SW480 (cell line): ENCODE measurements around the gene ARHGEF4.
A peak's percentile ranks its signal among the peaks of the same experiment; 100 is the strongest.

Experiments
- DNase-seq: peaks from one replicate; pipeline ENCODE4 v3.0.0-alpha.2; 2016; ENCODE audit warnings: low spot score

Gene ARHGEF4

GRCh38 chr2:130850788-130851623 is 14.3 kb downstream of the ARHGEF4 start:
- no peak for DNase-seq

GRCh38 chr2:130851624-130852382 is 15.1 kb downstream of the ARHGEF4 start:
- no peak for DNase-seq

- no peak for DNase-seq
Observed at GRCh38 chr2:130852521-130853115, 15.9 kb downstream of the ARHGEF4 start.

GRCh38 chr2:130853391-130853790 is 16.7 kb downstream of the ARHGEF4 start:
- no peak for DNase-seq

- no peak for DNase-seq
Observed at GRCh38 chr2:130854301-130854700, 17.6 kb downstream of the ARHGEF4 start.

- peak; percentile 86 for DNase-seq
Observed at GRCh38 chr2:130864830-130865800, 28.4 kb downstream of the ARHGEF4 start.

- no peak for DNase-seq
Observed at GRCh38 chr2:130869441-130870160, 32.9 kb downstream of the ARHGEF4 start.

GRCh38 chr2:130870161-130870485 is 33.4 kb downstream of the ARHGEF4 start:
- DNase-seq = no peak

GRCh38 chr2:130870779-130871178 is 34.1 kb downstream of the ARHGEF4 start:
- DNase-seq = no peak

GRCh38 chr2:130871843-130872740 is 35.4 kb downstream of the ARHGEF4 start:
- DNase-seq = no peak

- DNase-seq = no peak
Observed at GRCh38 chr2:130872741-130873125, 36.0 kb downstream of the ARHGEF4 start.

- DNase-seq = peak; percentile 59
Observed at GRCh38 chr2:130873700-130874346, 37.1 kb downstream of the ARHGEF4 start.

- no peak for DNase-seq
Observed at GRCh38 chr2:130874512-130874911, 37.8 kb downstream of the ARHGEF4 start.

GRCh38 chr2:130875935-130876334 is 39.2 kb downstream of the ARHGEF4 start:
- DNase-seq = no peak

- no peak for DNase-seq
Observed at GRCh38 chr2:130877258-130877657, 40.5 kb downstream of the ARHGEF4 start.

GRCh38 chr2:130878316-130878715 is 41.6 kb downstream of the ARHGEF4 start:
- DNase-seq = no peak

GRCh38 chr2:130878933-130879332 is 42.2 kb downstream of the ARHGEF4 start:
- DNase-seq = no peak

- no peak for DNase-seq
Observed at GRCh38 chr2:130882111-130882690, 45.5 kb downstream of the ARHGEF4 start.

GRCh38 chr2:130882991-130883390 is 46.3 kb downstream of the ARHGEF4 start:
- no peak for DNase-seq
